ENCODE measurements around the gene GSPT2. TPM values are rescaled to one million over a fixed set of nuclear protein-coding genes. Genes with fewer than 3 reads are reported as not detected.

The GSPT2 gene
- total and polyA plus RNA-seq, 4 donors: 4.1 to 6.2 (median 5.1) TPM

- no peaks in the 10 kb centered on the region for H3K27me3 ChIP-seq (ENCODE audit: control insufficient read depth in 4 of 4, insufficient read depth in 4 of 4, low read length in 3 of 4)
- no peak overlapping the region for H3K27ac ChIP-seq (ENCODE audit: low read depth in 1 of 2, low read length in 2 of 2)
- no peak overlapping the region for H3K9ac ChIP-seq (ENCODE audit: low read depth in 1 of 2, low read length in 2 of 2)
- WGBS: 65% methylated on average over 6 of the region's 6 CpGs
- no peaks in the 10 kb centered on the region for H3K9me3 ChIP-seq (ENCODE audit: control insufficient read depth in 4 of 4, low read length in 3 of 4)
- no peak overlapping the region for H3K4me3 ChIP-seq (ENCODE audit: low read depth in 1 of 3, low read length in 3 of 3)
- H3K36me3 ChIP-seq (ENCODE audit: control insufficient read depth in 4 of 4, insufficient read depth in 3 of 4, low read depth in 1 of 4, low read length in 3 of 4): no peaks in the 10 kb centered on the region
- no peaks in the 10 kb centered on the region for H3K4me1 ChIP-seq (ENCODE audit: control insufficient read depth in 4 of 4, insufficient read depth in 4 of 4, low read length in 3 of 4)
- DNase-seq (ENCODE audit: low spot score): no peak
- no peak for TF ChIP-seq FOXA2 (IDR thresholded peaks at IDR 0.05)
These were observed 16.0 kb downstream of the GSPT2 start for GRCh38 chrX:51759055-51759839.

- no peak for TF ChIP-seq HNF4G (IDR thresholded peaks at IDR 0.05)
- no peak for TF ChIP-seq TAF1 (conservative IDR thresholded peaks at IDR 0.05)
- H3K27ac ChIP-seq (ENCODE audit: low read depth in 1 of 2, low read length in 2 of 2): no peak overlapping the region
- no peak for DNase-seq (ENCODE audit: low spot score)
- 75% methylated on average over 4 of the region's 4 CpGs for WGBS
- H3K36me3 ChIP-seq (ENCODE audit: control insufficient read depth in 4 of 4, insufficient read depth in 3 of 4, low read depth in 1 of 4, low read length in 3 of 4): no peaks in the 10 kb centered on the region
- H3K4me1 ChIP-seq (ENCODE audit: control insufficient read depth in 4 of 4, insufficient read depth in 4 of 4, low read length in 3 of 4): no peaks in the 10 kb centered on the region
- H3K4me3 ChIP-seq (ENCODE audit: low read depth in 1 of 3, low read length in 3 of 3): no peak overlapping the region
- H3K9ac ChIP-seq (ENCODE audit: low read depth in 1 of 2, low read length in 2 of 2): no peak overlapping the region
- H3K27me3 ChIP-seq (ENCODE audit: control insufficient read depth in 4 of 4, insufficient read depth in 4 of 4, low read length in 3 of 4): no peaks in the 10 kb centered on the region
- no peaks in the 10 kb centered on the region for H3K9me3 ChIP-seq (ENCODE audit: control insufficient read depth in 4 of 4, low read length in 3 of 4)
These were observed 17.4 kb downstream of the GSPT2 start for GRCh38 chrX:51760657-51761056.

GRCh38 chrX:51766546-51766945 lies 23.3 kb downstream of the GSPT2 start:
- peaks cover 0 to 2% (median 0%) of the 10 kb centered on the region in 4 donors for H3K9me3 ChIP-seq (ENCODE audit: control insufficient read depth in 4 of 4, low read length in 3 of 4)
- no peak for TF ChIP-seq ZBTB33 (IDR thresholded peaks at IDR 0.05)
- TF ChIP-seq HNF4A (conservative IDR thresholded peaks at IDR 0.05): no peak
- TF ChIP-seq YY1 (IDR thresholded peaks at IDR 0.05): no peak
- no peak for TF ChIP-seq REST (IDR thresholded peaks at IDR 0.05)
- no peak for TF ChIP-seq FOXA2 (IDR thresholded peaks at IDR 0.05)
- no peak for TF ChIP-seq JUND (IDR thresholded peaks at IDR 0.05)
- no peak for TF ChIP-seq ATF3 (IDR thresholded peaks at IDR 0.05)
- no peak for TF ChIP-seq TAF1 (conservative IDR thresholded peaks at IDR 0.05)
- TF ChIP-seq HNF4G (IDR thresholded peaks at IDR 0.05): no peak
- TF ChIP-seq FOXA1 (IDR thresholded peaks at IDR 0.05): no peak
- TF ChIP-seq SP1 (IDR thresholded peaks at IDR 0.05): no peak
- TF ChIP-seq MAX (IDR thresholded peaks at IDR 0.05): no peak
- no peak for TF ChIP-seq CTCF (IDR thresholded peaks at IDR 0.05; ENCODE audit: low read depth, low read length, missing input control)
- TF ChIP-seq GABPA (IDR thresholded peaks at IDR 0.05 in 1 of 2, conservative IDR thresholded peaks at IDR 0.05 in 1 of 2): no peak
- no peak for TF ChIP-seq EGR1 (IDR thresholded peaks at IDR 0.05; ENCODE audit: low read depth in 2 of 2)
- no peak for TF ChIP-seq NR2F2 (IDR thresholded peaks at IDR 0.05)
- no peak for TF ChIP-seq RAD21 (IDR thresholded peaks at IDR 0.05)
- no peak for TF ChIP-seq RXRA (IDR thresholded peaks at IDR 0.05)
- H3K27me3 ChIP-seq (ENCODE audit: control insufficient read depth in 4 of 4, insufficient read depth in 4 of 4, low read length in 3 of 4): no peaks in the 10 kb centered on the region
- H3K27ac ChIP-seq (ENCODE audit: low read depth in 1 of 2, low read length in 2 of 2): no peak overlapping the region
- DNase-seq (ENCODE audit: low spot score): no peak
- no peaks in the 10 kb centered on the region for H3K4me1 ChIP-seq (ENCODE audit: control insufficient read depth in 4 of 4, insufficient read depth in 4 of 4, low read length in 3 of 4)
- WGBS: 80% methylated on average over 5 of the region's 5 CpGs
- H3K36me3 ChIP-seq (ENCODE audit: control insufficient read depth in 4 of 4, insufficient read depth in 3 of 4, low read depth in 1 of 4, low read length in 3 of 4): no peaks in the 10 kb centered on the region
- no peak overlapping the region for H3K9ac ChIP-seq (ENCODE audit: low read depth in 1 of 2, low read length in 2 of 2)
- H3K4me3 ChIP-seq (ENCODE audit: low read depth in 1 of 3, low read length in 3 of 3): no peak overlapping the region

Measured in liver (tissue), 9 donors.